ENCODE results near the gene CITED2.

The CITED2 gene

GRCh38 chr6:139388384-139388783 lies 13.9 kb upstream of the CITED2 start:
- DNase-seq (ENCODE audit: low spot score), result no peak
- ChIA-PET POLR2A (ENCODE audit: low non-redundant PET) (no interaction called here), CTCF (no interaction called here)
- H3K27ac ChIP-seq, result no peak overlapping the region
- TF ChIP-seq CTCF (conservative IDR thresholded peaks at IDR 0.05; ENCODE audit: low read depth), result no peak

- no peak overlapping the region for H3K27ac ChIP-seq
- TF ChIP-seq CTCF (conservative IDR thresholded peaks at IDR 0.05; ENCODE audit: low read depth), result no peak
- DNase-seq (ENCODE audit: low spot score), result no peak
- ChIA-PET POLR2A (ENCODE audit: low non-redundant PET) (no interaction called here), CTCF (interaction anchor here (0.6 kb wide), 1 partner anchor 18 kb away, joined by 4 read pairs; no protein-coding TSS in a partner anchor)
These were observed 12.0 kb upstream of the CITED2 start for GRCh38 chr6:139386404-139386803.

- CTCF ChIA-PET, result no interaction called here
- POLR2A ChIA-PET (ENCODE audit: low non-redundant PET), result no interaction called here
- DNase-seq (ENCODE audit: low spot score), result no peak
- no peak overlapping the region for H3K27ac ChIP-seq
- no peak for TF ChIP-seq CTCF (conservative IDR thresholded peaks at IDR 0.05; ENCODE audit: low read depth)
These were observed 6.9 kb upstream of the CITED2 start for GRCh38 chr6:139381216-139381865.

DNA sequence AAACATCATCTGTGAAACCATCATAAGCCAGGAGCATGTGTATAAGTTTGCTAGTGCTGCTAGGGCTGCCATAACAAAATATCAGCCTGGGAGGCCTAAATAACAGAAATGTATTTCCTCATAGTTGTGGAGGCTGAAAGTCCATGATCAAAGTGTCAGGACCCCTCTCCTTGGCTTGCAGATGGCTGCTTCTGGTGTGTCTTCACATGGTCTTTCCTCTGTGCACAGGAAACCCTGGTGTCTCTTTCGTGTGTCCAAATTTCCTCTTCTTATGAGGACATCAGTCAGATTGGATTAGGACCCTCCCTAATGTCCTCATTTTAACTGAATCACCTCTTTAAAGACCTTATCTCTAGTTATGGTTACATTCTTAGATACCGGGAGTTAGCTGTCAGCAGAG lies 6.2 kb upstream of the CITED2 start:
- no peak for TF ChIP-seq CTCF (conservative IDR thresholded peaks at IDR 0.05; ENCODE audit: low read depth)
- CTCF ChIA-PET, result no interaction called here
- no peak for DNase-seq (ENCODE audit: low spot score)
- POLR2A ChIA-PET (ENCODE audit: low non-redundant PET), result no interaction called here
- no peak overlapping the region for H3K27ac ChIP-seq

DNA sequence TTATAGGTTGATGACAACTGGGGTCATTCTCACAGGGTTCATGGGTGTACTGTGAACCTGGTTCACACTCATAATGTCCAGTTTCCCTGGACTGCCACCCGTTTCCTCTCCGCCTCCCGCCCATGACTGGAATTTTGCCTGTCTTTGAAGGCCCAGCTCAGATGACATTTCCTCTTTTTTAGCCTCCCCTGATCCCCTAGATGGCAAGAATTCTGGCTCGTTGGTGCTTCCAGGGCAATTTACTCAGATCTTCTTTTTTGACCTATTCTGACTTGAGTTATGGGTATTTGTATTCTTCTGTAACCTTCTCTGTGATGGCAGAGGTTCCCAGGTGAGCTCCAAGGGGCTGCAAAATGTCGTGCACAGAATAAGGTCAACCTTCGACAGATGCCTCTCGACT lies 5.7 kb upstream of the CITED2 start:
- no peak overlapping the region for H3K27ac ChIP-seq
- CTCF ChIA-PET, result interaction anchor here (0.6 kb wide), 1 partner anchor 1763 kb away, joined by 3 read pairs; no protein-coding TSS in a partner anchor
- TF ChIP-seq CTCF (conservative IDR thresholded peaks at IDR 0.05; ENCODE audit: low read depth), result no peak
- POLR2A ChIA-PET (ENCODE audit: low non-redundant PET), result no interaction called here
- no peak for DNase-seq (ENCODE audit: low spot score)

DNA sequence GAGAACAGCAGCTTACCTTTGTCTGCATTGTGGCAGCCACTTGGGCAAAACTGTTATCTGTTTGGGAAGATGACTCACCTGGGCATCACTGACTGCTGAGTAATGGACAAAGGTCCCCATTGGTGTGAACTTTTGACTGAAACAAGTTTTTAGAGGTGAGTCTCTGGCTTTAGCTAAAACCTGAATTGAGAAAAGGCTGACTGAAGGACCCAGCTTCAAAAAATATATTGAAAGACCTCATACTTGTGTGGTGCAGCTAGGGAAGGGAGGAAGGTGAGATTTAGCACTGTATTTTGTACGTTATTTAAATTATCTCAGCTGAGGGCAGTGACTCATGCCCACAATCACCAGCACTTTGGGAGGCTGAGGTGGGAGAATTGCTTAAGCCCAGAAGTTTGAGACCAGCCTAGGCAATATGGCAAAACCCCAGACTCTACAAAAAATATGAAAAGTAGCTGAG lies 4.5 kb upstream of the CITED2 start:
- CTCF ChIA-PET, result interaction anchor here (0.6 to 0.9 kb wide), 3 partner anchors 9 to 681 kb away, joined by 3 read pairs; no protein-coding TSS in a partner anchor
- peak; percentile 80 for DNase-seq (ENCODE audit: low spot score)
- peak overlapping the region; percentile 51 for H3K27ac ChIP-seq
- no peak for TF ChIP-seq CTCF (conservative IDR thresholded peaks at IDR 0.05; ENCODE audit: low read depth)
- POLR2A ChIA-PET (ENCODE audit: low non-redundant PET), result no interaction called here

All from RWPE1 (cell line).